ENCODE data around the gene FAM210B. TPM values are rescaled to one million over a fixed set of nuclear protein-coding genes. Genes with fewer than 3 reads are reported as not detected.

Gene FAM210B
- total and polyA plus RNA-seq, 2 of the 13 experiments (the other 11 are each of a cell fraction or from before 2014, with no cell fraction given): 75.9 to 107 TPM

- no peak for TF ChIP-seq CSRNP1 (CRISPR knock-in tag; IDR thresholded peaks at IDR 0.05)
- no peak for TF ChIP-seq ZNF780A (CRISPR knock-in tag; IDR thresholded peaks at IDR 0.05)
- no peak; the same call in 1 of the 2 replicates for TF ChIP-seq ZBTB3 (CRISPR knock-in tag; IDR thresholded peaks at IDR 0.05; ENCODE audit: borderline replicate concordance, low read depth)
- no peak for TF ChIP-seq ZNF512 (CRISPR knock-in tag; IDR thresholded peaks at IDR 0.05)
- peak; percentile 47; the same call in 1 of the 2 replicates for TF ChIP-seq ZNF160 (CRISPR knock-in tag; IDR thresholded peaks at IDR 0.05)
- no peak for TF ChIP-seq NKX3-1 (CRISPR knock-in tag; IDR thresholded peaks at IDR 0.05)
- no peak for TF ChIP-seq ZNF326 (CRISPR knock-in tag; IDR thresholded peaks at IDR 0.05; ENCODE audit: borderline replicate concordance)
- TF ChIP-seq ZUFSP (CRISPR knock-in tag; IDR thresholded peaks at IDR 0.05; ENCODE audit: borderline replicate concordance): no peak
- no peak for TF ChIP-seq ELK4 (CRISPR knock-in tag; IDR thresholded peaks at IDR 0.05; ENCODE audit: borderline replicate concordance)
- TF ChIP-seq KLF13 (CRISPR knock-in tag; IDR thresholded peaks at IDR 0.05): no peak
- TF ChIP-seq TFAP4 (IDR thresholded peaks at IDR 0.05; ENCODE audit: borderline replicate concordance, low read depth): no peak
- TF ChIP-seq NCOA1 (CRISPR knock-in tag; IDR thresholded peaks at IDR 0.05): no peak; the same call in 1 of the 2 replicates
- no peak for TF ChIP-seq ZNF138 (CRISPR knock-in tag; IDR thresholded peaks at IDR 0.05; ENCODE audit: low read depth)
- TF ChIP-seq TBX3 (IDR thresholded peaks at IDR 0.05; ENCODE audit: borderline replicate concordance): no peak
- TF ChIP-seq ZNF776 (CRISPR knock-in tag; IDR thresholded peaks at IDR 0.05): no peak
- TF ChIP-seq HDAC6 (IDR thresholded peaks at IDR 0.05; ENCODE audit: low read depth, low read length): no peak
- TF ChIP-seq ZNF775 (CRISPR knock-in tag; IDR thresholded peaks at IDR 0.05; ENCODE audit: borderline replicate concordance): no peak
- TF ChIP-seq AGO2 (optimal IDR thresholded peaks at IDR 0.05; ENCODE audit: low read depth, low read length): no peak
- TF ChIP-seq ZNF530 (CRISPR knock-in tag; IDR thresholded peaks at IDR 0.05; ENCODE audit: low read depth): no peak
- TF ChIP-seq SRF (IDR thresholded peaks at IDR 0.05; ENCODE audit: low read depth, low read length): no peak
These were observed 53.1 kb downstream of the FAM210B start, which contains the start of gene CASS4 (continued) for GRCh38 chr20:56411759-56412472.
